DLD1 (cell line): Measurements from ENCODE around the gene THSD4.

Source experiments
- in situ Hi-C: cut with HindIII; loops from 2 replicates; pipeline ENCODE4 v1.10.0; 2017; ENCODE audit warnings: low sequenced_read_pairs

THSD4 gene

DNA sequence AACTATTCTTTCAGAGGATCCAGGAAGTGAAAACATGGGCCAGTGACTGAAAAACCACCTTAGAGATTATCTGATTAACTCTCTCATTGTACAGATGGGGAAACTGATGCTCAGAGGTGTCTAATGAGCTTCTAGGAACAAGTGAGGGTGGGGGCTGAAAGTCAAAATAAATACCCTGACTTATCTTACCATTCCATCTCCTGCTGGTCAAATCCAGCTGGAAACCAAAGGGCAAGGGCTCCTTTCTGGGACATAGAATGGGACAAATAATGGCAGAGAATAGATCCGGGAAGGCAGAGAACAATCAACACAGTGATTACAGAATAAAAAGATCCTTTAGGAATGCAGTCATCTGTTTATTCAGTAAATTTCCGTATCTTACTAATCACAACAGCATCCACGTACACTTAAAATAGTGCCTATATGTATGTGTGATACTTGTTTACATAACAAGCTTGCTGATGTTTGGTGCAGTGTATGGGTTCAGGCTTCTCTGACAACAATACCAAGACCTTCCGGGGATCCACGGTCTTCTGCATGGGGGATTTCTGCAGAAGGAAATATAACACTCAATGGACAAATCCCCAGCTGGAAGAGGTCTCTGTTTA, 173.2 kb downstream of the THSD4 start:
- in situ Hi-C loops: no loop called here

GRCh38 chr15:71290002-71290401, 174.7 kb downstream of the THSD4 start:
- in situ Hi-C loops: no loop called here

DNA sequence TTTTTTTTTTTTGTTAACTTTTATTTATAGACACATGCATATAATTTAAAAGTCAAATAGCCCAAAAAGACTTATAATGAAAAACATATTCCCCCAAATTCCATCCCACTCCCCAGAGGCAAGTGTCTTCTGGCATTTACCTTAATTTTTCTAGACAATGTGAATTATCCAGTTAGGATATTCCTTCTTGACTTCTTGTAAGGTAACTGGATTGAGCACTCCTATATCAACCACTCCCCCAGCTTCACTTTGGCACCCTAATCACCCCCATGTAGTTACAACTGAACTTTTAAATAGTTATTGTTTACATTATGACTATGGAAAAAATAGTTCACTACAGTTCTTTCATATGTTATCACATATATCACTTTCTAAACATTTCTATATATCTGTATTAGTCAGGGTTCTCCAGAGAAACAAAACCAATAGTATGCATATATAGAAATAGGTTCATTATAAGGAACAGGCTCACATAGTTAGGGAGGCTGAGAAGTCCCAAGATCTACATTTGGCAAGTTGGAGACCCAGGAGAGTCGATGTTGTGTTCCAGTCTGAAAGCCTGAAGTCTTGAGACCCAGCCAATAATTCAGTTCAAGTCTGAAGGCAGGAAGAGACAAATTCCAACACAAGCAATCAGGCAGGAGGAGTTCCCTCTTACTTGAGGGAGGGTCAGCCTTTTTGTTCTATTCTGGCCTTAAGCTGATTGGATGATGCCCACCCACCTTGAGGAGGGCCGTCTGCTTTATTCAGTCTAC, 175.8 kb downstream of the THSD4 start:
- in situ Hi-C loops: no loop called here

- in situ Hi-C loops: no loop called here
Observed at GRCh38 chr15:71291723-71292122, 176.5 kb downstream of the THSD4 start.

- in situ Hi-C loops: no loop called here
Observed at GRCh38 chr15:71293723-71294122, 178.5 kb downstream of the THSD4 start.

DNA sequence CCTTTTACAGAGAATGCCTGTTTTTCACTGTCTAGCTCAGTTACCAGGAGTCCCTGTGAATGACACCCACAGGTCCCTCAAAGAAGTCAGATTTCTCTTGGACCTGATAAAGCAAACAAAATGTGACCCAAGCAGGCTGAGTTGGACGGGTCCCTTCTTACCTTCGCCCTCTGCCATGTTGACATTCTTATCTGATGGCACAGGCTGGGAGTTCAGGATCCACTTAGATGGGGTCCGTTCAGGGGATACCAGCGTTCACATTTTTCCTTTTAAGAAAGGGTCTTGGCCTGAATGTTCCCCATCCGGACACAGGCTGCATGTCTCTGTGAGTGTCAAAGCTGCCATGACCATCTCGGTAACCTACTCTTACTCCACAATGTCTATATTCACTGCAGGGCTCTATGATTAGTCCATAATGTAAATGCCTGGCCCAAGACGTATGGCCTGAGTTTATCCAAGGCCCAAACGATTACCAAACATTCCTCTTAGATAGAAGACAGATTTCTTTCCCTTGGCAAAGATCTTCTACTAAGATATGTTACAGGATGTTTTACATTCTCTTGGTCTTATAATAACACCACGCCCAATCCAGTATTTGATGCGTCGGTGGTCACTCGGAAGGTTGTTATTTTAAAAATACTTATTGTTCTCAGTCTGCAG, 179.1 kb downstream of the THSD4 start:
- in situ Hi-C loops: no loop called here

- in situ Hi-C loops: no loop called here
Observed at GRCh38 chr15:71294911-71295602, 179.8 kb downstream of the THSD4 start.

GRCh38 chr15:71295603-71296314, 180.5 kb downstream of the THSD4 start:
- in situ Hi-C loops: no loop called here

DNA sequence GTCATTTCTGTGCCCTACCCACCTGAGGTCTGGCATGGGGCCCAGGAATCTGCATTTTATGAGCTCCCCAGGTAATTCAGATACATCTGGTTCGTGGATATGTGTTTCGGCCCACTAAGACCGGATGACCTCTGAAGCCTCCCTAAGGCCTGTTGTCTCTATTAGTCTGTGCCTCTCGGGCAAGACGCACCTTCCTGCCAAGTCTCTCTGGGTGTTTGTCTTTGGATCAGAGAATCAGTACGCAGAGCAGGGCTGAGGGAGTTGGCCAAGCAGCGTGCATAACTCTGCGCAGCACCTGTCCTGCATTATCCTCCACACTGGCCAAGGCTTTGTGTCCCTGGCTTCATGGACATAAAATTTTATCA, 181.0 kb downstream of the THSD4 start:
- in situ Hi-C loops: no loop called here

DNA sequence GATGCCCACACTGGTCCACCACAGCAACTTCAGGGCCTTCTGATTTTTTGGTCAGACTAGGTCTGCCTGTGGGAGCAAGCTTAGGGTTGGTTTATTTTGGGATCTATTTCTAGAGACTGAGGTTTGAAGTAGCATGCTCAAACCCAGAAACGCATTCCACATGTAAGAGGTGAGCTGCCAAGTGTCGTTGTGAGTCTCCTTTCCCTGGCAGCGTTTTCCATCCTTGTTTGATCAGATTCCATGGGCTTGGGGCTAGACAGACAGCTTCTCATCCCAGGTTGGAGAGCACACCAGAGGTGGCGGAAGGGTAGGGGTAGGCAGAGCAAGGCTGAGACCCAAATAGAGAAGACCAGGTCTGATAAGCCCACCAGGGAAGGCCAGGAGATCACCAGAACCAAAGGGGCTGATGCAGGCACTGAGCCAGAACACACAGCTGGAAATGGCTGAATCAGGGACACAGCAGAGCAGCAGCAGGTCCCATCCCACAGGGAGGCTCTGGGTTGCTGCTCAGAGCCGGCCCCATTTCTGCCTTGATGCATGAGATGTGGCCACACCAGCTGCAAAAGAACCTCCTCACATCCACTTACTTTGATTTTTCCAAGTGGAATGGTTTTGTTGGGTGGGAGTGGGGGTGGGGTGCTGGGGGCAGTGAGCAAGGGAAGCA, 186.8 kb downstream of the THSD4 start:
- in situ Hi-C loops: no loop called here

DNA sequence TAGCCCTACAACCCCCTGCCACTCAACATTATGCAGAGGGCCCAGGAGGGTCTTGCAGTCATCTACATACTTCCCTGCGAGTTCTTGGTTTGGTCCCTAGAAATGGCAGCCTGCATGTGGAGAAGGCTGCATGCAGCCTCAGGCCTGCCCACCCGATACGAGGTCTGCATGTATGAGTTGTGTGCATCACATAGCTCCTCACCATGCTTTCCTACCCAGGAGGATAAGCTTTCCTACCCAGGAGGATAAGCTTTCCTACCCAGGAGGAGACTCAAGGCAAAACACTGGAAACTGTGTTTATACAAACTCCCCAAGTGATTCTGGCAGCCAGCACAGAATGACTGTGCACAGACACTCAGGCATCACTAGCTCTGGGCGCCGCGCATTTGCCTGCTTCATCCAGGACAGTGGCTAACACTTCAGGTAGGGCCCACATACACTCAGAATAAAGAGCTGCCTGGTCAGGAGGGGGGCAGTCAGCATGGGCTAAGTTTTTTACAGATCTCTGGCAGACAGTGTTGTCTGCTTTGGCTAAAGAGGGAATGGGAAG, 187.7 kb downstream of the THSD4 start:
- in situ Hi-C loops: no loop called here

- in situ Hi-C loops: no loop called here
Observed at GRCh38 chr15:71303977-71304376, 188.7 kb downstream of the THSD4 start.

GRCh38 chr15:71304681-71305080, 189.4 kb downstream of the THSD4 start:
- in situ Hi-C loops: no loop called here

GRCh38 chr15:71306538-71306937, 191.3 kb downstream of the THSD4 start:
- in situ Hi-C loops: no loop called here

DNA sequence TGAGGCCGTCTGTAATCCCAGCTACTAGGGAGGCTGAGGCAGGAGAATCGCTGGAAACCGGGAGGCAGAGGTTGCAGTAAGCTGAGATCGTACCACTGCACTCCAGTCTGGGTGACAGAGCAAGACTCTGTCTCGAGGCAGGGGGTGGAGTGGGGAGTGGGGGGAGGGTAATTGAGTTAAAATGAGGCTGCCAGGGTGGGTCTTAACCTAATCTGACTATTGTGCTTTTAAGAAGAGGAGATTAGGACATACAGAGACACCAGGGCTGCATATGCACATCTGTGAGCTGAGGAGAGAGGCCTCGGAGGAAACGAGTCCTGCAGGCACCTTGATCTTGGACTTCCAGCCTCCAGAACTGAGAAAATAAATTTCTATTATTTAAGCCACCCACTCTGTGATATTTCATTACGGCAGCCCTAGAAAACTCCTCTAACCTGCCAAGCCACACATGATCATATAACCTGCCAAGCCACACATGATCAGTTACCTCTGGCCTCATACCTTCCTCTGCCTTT, 197.0 kb downstream of the THSD4 start:
- in situ Hi-C loops: no loop called here

- in situ Hi-C loops: no loop called here
Observed at GRCh38 chr15:71312731-71313460, 197.6 kb downstream of the THSD4 start.

DNA sequence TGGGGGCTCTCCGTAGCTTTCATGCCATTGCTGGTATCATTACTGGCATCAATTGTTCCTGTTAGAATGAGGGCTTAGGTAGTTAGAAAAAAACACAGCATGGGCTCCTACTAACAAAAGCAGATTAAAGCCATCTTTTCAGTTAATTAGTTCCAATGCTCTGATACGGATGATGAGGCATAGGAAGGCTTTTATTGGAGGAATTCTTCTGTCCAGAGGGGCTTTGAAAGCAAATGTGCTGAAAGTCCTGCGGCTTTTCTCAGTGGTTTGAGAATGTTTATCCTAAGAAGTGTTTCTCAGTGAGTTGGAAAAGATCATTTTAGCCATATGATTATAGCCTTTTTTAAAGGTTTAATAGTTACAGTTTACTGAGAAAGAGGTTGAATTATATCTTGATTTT, 198.5 kb downstream of the THSD4 start:
- in situ Hi-C loops: no loop called here

GRCh38 chr15:71314956-71315537, 199.8 kb downstream of the THSD4 start:
- in situ Hi-C loops: no loop called here

GRCh38 chr15:71316911-71317310, 201.6 kb downstream of the THSD4 start:
- in situ Hi-C loops: no loop called here
